GM18505 (cell line): ENCODE results near the gene TIFAB.
A peak's percentile ranks its signal among the peaks of the same experiment; 100 is the strongest.

Source experiments
- ATAC-seq: cut with Tn5 transposase; IDR thresholded peaks from one replicate; pipeline ENCODE4 v1.9.1; 2021; ENCODE audit not compliant: unreplicated experiment
- POLR2A ChIP-seq: IDR thresholded peaks from 4 replicates; pipeline ENCODE4 v1.6.1; 2011; ENCODE audit warnings: borderline replicate concordance; ENCODE audit not compliant: insufficient read depth, insufficient read length; ENCODE audit errors: extremely low read depth

Gene TIFAB

DNA sequence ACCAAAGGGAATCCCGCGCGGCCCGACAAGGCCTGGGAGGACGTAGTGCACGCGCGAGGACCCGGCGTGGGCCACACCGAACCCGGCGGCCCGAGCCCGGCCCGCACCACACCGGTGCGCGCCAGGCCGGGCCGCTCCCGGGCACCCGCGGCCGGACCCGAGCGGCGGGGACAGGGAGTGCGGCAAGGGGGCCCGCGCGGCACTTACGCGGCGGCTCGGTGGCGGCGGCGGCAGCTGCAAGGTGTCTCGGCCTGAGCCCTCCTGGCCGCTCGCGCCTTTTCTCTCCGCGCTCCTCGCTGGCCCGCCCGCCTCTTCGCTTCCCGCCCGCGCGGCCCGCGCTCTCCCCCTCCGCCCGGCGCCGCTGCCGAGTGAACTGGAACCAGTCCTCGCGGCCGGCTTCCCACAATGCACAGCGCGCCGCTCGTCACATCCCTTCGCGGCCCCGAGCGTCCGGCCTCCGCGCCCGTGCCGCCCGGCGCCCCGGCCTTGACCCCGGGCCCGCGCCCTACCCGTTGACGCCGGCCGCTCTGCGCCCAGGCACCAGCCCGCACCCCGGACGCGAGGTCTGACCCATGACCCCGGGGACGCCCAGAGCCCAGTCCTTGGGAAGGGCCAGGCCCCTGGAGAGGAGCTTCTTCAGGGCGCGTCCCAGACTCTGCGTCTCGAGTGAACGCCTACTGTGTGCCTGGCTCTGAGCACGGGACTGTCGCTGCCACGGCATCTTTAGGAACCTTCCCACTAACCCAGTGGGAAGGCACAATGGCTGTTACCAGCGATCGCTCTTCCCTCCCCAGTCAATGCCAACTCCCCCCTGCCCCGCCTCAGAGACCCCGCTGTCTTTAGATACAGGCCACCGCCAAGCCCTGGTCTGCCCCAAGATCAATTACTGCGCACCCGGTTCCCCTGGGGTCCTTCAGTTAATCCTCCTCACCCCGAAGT is 53.0 kb downstream of the TIFAB start, which contains the start of gene MACROH2A1:
TSS of gene MACROH2A1 (minus strand) at position 377 of the 939 bp plus-strand sequence. CDS start 10,138 bp downstream, outside the sequence.
- ATAC-seq: peak; percentile 83
- peak; percentile 90 for TF ChIP-seq POLR2A

- TF ChIP-seq POLR2A: peak; percentile 13
- peak; percentile 36 for ATAC-seq
Measured at GRCh38 chr5:135398160-135398854, 53.8 kb downstream of the TIFAB start.
